ENCODE measurements around the gene CACTIN.

The CACTIN gene

DNA sequence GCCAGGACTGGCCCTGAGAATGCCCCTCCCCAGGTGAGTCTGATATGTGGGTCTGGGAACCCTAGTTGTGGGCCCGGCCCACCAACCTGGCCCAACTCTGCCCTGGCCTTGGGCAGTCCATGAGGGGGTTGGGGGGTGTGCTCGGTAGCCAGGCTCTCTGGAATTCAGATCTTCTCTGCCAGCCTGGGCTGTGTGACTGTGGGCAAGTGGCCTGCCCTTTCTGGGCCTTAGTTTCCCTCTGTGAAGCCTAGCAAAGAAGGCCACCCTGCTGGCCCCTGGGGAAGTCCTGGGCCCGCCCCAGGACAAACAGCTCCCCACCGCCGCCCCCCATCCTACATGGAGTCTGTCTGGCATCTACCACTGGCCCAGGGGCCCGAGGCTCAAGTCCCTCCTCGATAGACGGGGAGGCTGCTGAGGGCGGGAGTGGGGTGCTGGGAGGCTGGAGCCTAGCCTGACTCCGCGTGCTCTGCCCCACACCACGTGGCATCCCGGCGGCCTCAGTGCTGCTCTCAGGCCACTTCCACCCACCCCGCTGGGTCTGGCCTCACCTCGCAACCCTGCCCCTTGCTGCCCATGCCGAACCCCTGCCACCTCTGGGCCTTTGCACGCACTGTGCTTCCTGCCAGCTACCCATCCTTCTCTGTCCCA, 11.6 kb downstream of the CACTIN start:
- no peak overlapping the region for H3K27ac Mint-ChIP-seq
- no peak for ATAC-seq
- no peak overlapping the region for H3K4me3 Mint-ChIP-seq

DNA sequence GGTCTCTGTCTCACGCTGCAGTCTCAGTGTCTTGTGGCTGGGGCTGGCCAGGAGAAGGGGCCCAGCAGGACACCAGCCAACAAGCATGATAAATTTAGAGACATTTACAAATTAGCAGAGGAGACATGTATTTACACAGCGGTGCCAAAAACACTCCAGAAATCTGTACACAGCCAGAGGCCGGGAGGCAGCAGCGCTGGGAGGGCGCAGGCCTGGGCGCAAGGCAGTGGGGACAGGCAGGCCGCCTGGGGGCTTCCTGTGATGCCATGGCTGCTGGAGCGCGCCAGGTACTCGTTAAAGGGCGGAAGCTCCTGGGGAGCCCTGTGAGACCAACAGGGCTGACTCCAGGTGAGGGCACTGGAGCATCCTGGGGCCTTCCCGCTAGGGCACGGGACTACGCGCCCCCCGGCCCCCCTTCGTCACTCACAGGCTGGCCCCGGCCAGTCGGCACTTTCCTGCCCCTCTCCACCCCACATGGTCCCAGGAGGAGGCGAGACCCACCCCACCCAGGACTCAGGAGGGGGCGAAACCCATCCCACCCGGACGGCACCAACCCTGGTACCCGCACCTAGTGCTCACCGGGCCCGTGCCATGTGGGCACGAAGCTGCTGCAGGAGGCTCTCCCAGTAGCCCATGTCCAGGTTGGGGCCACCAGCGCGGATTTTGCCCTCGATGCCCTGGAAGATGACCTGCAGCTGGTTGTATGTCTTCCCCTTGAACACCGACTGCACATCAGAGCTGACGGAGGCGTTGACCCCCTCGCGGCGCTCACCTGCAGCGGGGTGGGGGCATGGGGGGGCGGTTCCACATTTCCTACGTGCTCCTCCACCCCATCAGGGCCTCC, 12.6 kb downstream of the CACTIN start:
- ATAC-seq = no peak
- no peaks in the 10 kb centered on the region for H3K9me3 Mint-ChIP-seq
- no peak overlapping the region for H3K27ac Mint-ChIP-seq
- peaks cover 19% of the 10 kb centered on the region for H3K4me1 Mint-ChIP-seq
- H3K36me3 Mint-ChIP-seq = peaks cover 33% of the 10 kb centered on the region
- H3K4me3 Mint-ChIP-seq = no peak overlapping the region
- no peaks in the 10 kb centered on the region for H3K27me3 Mint-ChIP-seq

More for the DNA sequence above, 11.6 kb downstream of the CACTIN start:
- Mint-ChIP-seq H3K4me1 (peaks cover 24% of the 10 kb centered on the region), H3K36me3 (peaks cover 38% of the 10 kb centered on the region), H3K9me3 (no peaks in the 10 kb centered on the region), H3K27me3 (no peaks in the 10 kb centered on the region)

DNA sequence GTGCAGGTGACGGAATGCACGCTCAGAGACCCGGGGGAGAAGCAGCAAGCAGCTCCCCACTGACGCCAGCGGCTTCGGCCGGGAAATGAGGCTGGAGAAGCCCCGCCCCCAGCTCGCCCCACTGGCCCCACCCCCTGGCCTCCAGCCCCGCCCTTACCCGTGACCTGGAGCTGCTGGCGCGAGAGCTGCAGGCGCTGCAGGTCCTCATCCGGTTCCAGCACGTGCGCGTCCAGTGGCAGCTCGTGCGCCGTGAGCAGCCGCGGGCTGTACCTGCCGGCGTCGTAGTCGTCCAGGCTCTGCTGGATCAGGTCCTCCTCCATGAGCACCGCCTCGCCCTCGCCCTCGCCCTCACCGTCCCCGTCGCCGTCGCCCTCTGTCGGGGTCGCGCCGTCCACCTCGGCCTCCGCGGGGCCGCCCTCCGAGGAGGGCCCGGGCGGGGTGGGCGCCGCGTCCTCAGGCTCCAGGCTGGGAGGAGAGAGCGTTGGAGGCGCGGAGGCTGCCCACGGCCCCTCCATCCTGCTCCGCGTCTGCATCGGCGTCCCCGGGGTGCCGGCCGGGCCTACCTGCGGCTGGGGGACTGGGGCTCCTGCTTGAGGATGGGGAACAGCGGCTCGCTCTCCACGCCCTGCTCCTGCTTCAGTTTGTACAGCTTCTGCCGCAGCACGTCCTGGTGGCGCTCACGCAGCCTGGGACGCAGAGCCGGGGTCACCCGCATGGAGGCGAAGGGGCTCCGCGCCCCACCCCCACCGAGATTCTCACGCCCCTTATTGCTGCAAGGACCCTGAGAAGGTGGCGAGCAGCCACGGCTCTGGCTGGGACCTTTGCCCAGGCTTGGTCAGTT, 13.5 kb downstream of the CACTIN start:
- Mint-ChIP-seq H3K9me3 (peaks cover 1% of the 10 kb centered on the region), H3K36me3 (peaks cover 31% of the 10 kb centered on the region), H3K27ac (no peak overlapping the region), H3K4me1 (peaks cover 14% of the 10 kb centered on the region), H3K4me3 (no peak overlapping the region), H3K27me3 (peaks cover 4% of the 10 kb centered on the region)
- no peak for ATAC-seq

DNA sequence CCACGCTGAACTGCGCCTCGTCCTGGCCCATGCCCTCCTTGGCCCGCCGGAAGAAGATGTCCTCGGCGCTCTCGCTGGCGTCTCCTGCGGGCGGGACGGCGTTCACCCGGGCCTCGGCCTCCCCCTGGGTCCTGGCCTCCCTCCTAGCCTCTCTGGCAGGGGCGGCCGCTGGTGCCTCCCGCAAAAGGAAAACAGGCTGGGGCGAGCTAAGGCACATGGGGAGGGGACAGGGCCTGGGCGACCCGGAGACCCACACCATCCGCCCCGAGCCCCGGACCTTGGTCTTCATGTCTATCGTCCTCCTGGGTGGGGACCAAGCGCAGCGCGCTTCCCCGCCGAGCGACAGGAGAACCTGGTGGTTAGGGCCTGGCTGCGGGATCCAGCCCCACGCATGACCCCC, 14.3 kb downstream of the CACTIN start:
- H3K27me3 Mint-ChIP-seq = peaks cover 12% of the 10 kb centered on the region
- H3K4me3 Mint-ChIP-seq = no peak overlapping the region
- H3K4me1 Mint-ChIP-seq = peaks cover 15% of the 10 kb centered on the region
- ATAC-seq = no peak
- H3K36me3 Mint-ChIP-seq = peaks cover 27% of the 10 kb centered on the region
- H3K27ac Mint-ChIP-seq = no peak overlapping the region
- H3K9me3 Mint-ChIP-seq = peaks cover 4% of the 10 kb centered on the region

DNA sequence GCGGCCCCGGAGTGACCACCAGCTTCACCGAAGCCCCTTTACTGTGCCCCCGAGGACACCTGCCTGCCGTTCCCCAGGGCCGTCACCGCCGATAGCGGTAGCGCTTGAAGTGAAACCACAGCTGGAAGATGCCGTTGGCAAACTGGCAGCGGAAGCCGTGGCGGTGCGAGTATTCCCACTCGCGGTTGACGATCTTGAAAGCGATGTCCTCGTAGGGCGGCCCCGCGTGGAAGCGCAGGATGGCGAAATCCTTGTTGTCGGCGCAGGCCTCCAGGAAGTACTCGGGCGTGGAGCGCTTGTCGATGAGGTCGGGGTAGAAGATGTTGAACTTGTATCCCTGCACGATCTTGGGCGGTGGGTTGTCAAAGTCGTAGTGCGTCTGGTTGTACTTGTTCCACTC, 14.7 kb downstream of the CACTIN start:
- Mint-ChIP-seq H3K4me1 (peaks cover 15% of the 10 kb centered on the region), H3K27ac (no peak overlapping the region), H3K36me3 (peaks cover 22% of the 10 kb centered on the region), H3K9me3 (peaks cover 4% of the 10 kb centered on the region), H3K27me3 (peaks cover 17% of the 10 kb centered on the region), H3K4me3 (no peak overlapping the region)
- no peak for ATAC-seq

DNA sequence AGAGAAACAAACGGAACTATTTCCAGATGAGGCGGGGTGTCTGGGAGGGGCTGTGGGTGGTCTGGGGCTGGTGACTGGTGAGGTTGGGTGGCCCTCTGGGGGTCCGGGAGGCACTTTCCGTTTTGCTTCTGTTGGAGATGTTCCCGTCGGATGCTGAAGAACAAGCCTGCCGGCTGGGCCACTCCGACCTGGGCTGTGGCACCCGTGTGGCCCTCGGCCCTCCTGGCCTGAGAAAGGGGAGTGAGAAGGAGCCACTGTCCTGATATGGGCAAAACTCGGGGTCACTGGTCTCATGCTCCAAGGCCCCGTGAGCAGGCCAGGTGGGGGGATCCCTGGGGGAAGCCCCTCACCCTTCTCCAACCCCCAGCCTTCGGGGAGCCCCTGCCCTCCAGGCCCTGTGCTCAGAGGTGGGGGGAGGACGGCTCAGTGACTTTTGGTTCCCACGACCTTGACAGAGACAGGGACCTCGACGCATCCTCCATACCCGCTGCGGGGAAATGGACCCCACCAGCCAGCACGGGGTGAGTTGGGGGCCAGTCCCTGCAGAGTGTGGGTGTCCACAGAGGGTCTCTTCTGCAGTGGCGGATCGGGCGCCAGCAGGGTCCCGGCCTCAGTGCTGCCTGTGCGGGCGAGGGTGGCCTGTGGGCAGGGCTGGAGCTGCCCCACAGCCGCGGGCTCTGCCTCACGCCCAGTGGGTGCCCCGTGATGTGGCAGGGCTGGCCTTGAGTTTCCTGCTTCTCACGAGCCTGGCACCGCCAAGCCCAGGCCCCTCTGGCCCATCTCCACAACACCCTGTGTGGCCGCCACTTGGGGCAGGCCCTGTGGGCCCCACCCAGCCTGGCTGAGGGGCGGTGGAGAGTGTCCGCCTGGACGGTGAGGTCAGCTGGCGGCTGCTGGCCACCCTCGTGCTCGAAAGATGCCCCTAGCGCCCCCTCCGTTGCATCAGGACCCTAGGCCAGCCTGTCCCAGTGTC, 15.6 kb downstream of the CACTIN start:
- no peak for ATAC-seq
- H3K27me3 Mint-ChIP-seq = peaks cover 18% of the 10 kb centered on the region
- H3K4me3 Mint-ChIP-seq = no peak overlapping the region
- peaks cover 4% of the 10 kb centered on the region for H3K9me3 Mint-ChIP-seq
- H3K36me3 Mint-ChIP-seq = peaks cover 21% of the 10 kb centered on the region
- no peak overlapping the region for H3K27ac Mint-ChIP-seq
- H3K4me1 Mint-ChIP-seq = peaks cover 15% of the 10 kb centered on the region

DNA sequence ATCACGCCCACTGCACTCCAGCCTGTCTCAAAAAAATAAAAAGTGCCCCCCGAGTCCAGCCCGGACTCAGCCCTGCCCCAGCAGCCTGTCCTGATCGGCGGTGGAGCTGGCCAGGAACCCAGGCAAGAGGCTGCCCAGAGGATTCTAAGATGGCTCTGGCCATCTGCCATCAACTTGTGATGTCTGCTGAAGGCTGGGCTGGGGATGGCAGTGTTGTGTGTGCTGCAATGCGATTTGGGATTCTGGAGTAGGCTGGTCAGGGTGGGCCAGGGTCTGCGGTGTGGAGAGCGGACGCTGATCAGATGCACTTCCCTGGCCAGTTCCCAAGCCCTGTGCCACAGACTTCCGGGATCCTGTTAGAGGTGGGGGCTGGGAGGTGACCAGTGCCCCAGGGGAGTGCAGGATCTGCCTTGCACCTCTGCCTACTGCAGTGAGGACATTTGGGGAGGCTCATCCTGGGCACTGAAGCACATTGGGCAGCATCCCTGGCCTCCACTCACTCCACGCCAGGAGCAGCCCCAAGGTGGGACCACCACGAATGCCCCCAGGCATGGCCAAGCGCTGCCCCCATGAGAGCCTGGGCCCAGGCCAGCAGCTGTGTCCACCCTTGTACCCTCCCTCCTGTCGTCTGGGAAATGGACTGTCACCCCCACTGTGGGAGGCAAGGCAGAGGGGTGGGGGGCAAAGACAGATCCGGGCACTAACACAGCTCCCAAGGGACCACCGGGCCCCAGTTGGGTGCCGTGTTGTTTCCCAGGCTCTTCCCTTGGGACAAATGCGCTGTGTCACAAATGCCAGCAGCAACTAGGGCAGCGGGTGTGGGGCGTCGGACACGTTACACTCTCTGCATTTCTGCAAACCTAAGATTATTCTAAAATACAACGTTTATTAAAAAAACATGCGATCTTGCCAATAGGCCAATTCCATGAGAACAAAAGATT, 16.5 kb downstream of the CACTIN start:
- no peak for ATAC-seq
- peaks cover 18% of the 10 kb centered on the region for H3K27me3 Mint-ChIP-seq
- H3K4me1 Mint-ChIP-seq = peaks cover 15% of the 10 kb centered on the region
- peaks cover 16% of the 10 kb centered on the region for H3K36me3 Mint-ChIP-seq
- H3K4me3 Mint-ChIP-seq = no peak overlapping the region
- peaks cover 4% of the 10 kb centered on the region for H3K9me3 Mint-ChIP-seq
- no peak overlapping the region for H3K27ac Mint-ChIP-seq

DNA sequence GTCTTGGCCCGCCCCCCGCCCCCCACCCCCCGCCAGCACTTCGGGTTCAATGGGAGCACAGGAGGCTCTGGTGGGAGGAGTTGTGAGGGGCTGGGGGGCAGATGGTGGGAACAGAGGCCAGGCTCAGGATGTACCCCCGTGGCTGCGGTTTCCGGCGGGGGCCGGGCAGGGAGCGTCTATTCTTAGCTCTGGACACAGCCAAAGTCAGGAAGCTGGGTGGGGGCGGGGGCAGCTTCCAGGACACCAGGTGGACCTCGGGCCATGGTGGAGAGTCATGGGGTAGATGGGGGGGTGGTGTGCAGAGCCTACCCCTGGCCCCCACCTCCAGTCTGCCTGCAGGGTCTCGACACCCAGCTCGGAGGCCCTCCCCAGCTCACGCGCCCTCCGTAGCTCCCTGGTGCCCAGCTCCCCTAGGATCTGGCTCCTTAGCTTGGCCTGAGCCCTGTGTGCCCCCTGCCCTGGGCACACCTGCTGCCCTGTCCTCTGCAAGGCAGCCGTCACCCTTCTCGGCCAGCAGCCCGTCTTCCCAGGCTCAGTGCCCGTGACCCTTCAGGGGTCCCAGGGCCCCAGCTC, 17.8 kb downstream of the CACTIN start:
- Mint-ChIP-seq H3K27ac (no peak overlapping the region), H3K4me3 (no peak overlapping the region), H3K36me3 (peaks cover 16% of the 10 kb centered on the region), H3K27me3 (peaks cover 18% of the 10 kb centered on the region), H3K4me1 (peaks cover 15% of the 10 kb centered on the region), H3K9me3 (peaks cover 4% of the 10 kb centered on the region)
- ATAC-seq = no peak

DNA sequence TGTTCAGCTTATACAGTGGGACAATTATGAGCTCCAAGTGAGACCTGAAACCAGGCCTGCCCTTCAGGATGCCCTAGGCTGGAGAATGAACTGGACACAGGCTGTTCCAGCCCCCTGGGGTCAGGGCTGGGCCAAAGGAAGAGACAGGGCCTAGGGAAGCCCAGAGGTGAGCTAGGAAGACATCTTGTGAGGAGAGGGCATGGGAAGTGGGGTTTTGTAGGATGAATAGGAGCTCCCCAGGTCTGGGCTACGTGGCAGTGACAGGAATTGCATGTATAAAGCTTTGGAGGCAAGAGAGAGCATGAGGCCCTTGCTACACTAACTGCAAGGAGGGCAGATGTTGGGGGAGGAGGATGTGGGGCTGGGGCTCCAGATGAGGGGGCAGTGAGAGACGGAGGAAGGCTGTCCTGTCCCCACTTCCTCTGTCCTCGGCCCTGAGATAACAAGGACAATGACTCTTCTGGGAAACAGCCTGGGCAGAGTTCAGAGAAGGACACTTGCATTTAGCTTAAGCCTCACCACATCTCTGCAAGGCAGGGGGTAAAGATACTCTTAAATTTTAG, 18.4 kb downstream of the CACTIN start:
- Mint-ChIP-seq H3K4me1 (peaks cover 15% of the 10 kb centered on the region), H3K27ac (no peak overlapping the region), H3K36me3 (peaks cover 12% of the 10 kb centered on the region), H3K9me3 (peaks cover 4% of the 10 kb centered on the region), H3K27me3 (peaks cover 18% of the 10 kb centered on the region), H3K4me3 (no peak overlapping the region)
- ATAC-seq = no peak

DNA sequence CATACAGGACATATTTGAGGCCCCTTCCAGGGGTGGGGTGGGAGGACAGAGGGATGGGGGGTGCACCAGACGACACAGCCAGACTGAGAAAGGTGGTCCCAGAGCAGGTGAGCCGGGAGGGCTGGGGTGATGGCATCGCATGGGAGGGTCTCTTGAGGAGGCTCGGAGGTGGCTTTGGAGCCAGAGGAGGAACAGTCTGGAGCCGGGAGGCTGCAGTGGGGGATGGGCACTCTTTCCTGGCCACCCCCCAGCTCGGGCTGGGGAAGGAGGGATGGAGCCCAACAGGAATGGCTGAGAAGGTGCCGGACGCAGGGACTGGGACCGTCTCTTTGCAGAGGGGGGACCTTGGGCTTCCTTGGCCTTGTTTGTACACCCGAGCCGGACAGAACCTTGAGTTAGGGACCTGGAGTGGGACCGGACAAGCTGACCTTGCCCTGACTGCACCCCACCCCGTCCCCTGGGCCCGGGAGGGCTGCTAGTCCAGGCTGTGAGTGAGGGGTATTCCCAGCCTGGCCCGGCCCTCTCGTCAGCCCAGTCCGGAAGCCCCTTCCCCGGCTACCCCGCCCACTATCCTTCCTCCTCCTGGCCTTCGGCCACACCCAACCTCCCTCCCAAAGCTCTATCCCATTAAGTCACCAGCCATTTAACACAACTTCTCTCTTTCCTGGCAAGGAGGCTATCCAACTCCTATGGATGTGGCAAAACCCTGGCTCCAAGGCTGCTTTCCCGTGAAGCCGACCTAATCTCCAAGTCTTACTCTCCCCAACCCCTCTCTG, 19.1 kb downstream of the CACTIN start:
- Mint-ChIP-seq H3K36me3 (peaks cover 9% of the 10 kb centered on the region), H3K27ac (no peak overlapping the region), H3K4me1 (peaks cover 15% of the 10 kb centered on the region), H3K27me3 (peaks cover 18% of the 10 kb centered on the region), H3K9me3 (peaks cover 4% of the 10 kb centered on the region), H3K4me3 (no peak overlapping the region)
- no peak for ATAC-seq

DNA sequence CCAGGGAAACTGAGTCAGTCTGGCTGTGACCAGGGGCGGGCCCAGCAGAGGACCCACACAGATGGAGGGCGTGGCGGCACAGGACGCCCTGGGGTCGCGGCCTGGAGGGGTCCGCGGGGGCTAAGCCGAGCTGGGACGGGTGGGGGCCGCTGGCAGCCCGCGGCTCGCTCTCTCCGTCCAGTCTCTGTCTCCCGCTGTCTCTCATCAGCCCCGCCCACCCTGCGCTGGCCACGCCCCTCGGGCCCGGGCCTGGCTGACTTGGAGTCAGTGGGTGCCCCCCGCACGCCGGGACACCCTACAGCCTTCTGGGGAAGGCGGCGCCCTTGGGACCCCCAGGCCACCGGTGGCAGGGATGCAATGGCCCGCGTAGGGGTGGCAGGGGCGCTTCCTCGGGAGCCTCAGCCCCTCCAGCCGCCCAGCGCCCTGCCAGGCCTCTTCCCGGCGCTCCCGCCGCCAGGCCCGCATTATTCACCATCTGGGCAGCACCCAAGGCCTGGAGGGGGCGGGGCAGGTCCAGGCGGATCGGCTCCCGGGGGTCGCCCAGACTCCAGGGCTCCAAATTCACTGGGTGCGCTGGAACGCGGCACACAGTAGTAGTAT, 19.8 kb downstream of the CACTIN start, which contains the start of gene TBXA2R:
TBXA2R (minus strand) TSS at position 186 of the 600 bp plus-strand sequence. CDS start 6,241 bp downstream, outside the sequence.
- H3K27me3 Mint-ChIP-seq = peaks cover 18% of the 10 kb centered on the region
- peaks cover 2% of the 10 kb centered on the region for H3K36me3 Mint-ChIP-seq
- no peak within 1 kb of the TSS for H3K27ac Mint-ChIP-seq
- H3K4me3 Mint-ChIP-seq = no peak within 1 kb of the TSS
- ATAC-seq = peak; percentile 42
- H3K4me1 Mint-ChIP-seq = peaks cover 15% of the 10 kb centered on the region
- H3K9me3 Mint-ChIP-seq = peaks cover 4% of the 10 kb centered on the region

DNA sequence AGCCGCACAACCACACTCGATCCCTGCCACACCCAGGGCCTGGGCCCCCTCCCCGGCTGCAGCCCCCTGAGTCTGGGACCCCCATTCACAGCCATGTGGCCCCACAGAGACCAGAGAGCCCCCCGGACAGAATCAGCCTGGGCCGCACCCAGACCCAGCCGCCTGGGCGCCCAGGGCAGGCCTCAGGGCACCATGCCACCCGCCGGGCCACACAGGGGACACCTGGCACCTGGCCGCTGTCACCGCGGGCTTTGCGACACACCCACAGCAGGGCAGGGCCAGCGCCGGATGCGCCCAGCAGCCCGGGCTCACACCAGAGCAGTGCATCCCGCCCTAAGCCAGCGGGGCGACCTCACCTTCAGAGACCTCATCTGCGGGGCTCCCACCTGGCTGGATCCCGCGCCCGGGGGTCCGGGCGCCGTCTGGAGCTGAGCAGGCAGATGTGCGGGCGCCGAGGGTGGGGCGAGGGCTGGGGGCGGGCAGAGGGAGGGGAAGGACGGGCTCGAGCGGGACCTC, 20.4 kb downstream of the CACTIN start:
- Mint-ChIP-seq H3K27ac (no peak overlapping the region), H3K4me1 (peaks cover 15% of the 10 kb centered on the region), H3K36me3 (no peaks in the 10 kb centered on the region), H3K9me3 (peaks cover 4% of the 10 kb centered on the region), H3K27me3 (peaks cover 18% of the 10 kb centered on the region), H3K4me3 (no peak overlapping the region)
- ATAC-seq = peak; percentile 34
